Neural cell (in vitro differentiated cells): ENCODE results near the gene LHFPL6. TPM values are rescaled to one million over a fixed set of nuclear protein-coding genes. Genes with fewer than 3 reads are reported as not detected.

Experiments used
- H2AFZ ChIP-seq: fragments of 200-600, 300-800 bp; sonication (generic), shearing (Covaris generic); 2 replicates; pipeline ENCODE4 v1.6.0; 2014; ENCODE audit warnings: low read depth, mild to moderate bottlenecking, antibody characterized with exemption, low read length, moderate library complexity
- H3F3A ChIP-seq: fragments of 200-600 bp; shearing (Covaris generic); 2 replicates; pipeline ENCODE4 v1.6.1; 2016; ENCODE audit warnings: mild to moderate bottlenecking, moderate library complexity, mixed read lengths, antibody characterized with exemption, low read length; ENCODE audit not compliant: insufficient read depth, poor library complexity, severe bottlenecking
- H3K27ac ChIP-seq: fragments of 200-600, 300-800 bp; sonication (generic), shearing (Covaris generic); 2 replicates; pipeline ENCODE4 v1.5.1; 2014; ENCODE audit warnings: mild to moderate bottlenecking, low read length, moderate library complexity
- H3K27me3 ChIP-seq: fragments of 300-800, 200-600 bp; sonication (generic), shearing (Covaris generic); 2 replicates; pipeline ENCODE4 v1.6.0; 2014; ENCODE audit warnings: mild to moderate bottlenecking, low read depth, low read length, moderate library complexity; ENCODE audit not compliant: insufficient read depth
- H3K36me3 ChIP-seq: fragments of 300-800, 200-600 bp; sonication (generic), shearing (Covaris generic); 2 replicates; pipeline ENCODE4 v1.5.1; 2014; ENCODE audit warnings: mild to moderate bottlenecking, antibody characterized with exemption, low read length, moderate library complexity; ENCODE audit not compliant: insufficient read depth
- H3K4me2 ChIP-seq: fragments of 300-800, 200-600 bp; sonication (generic), shearing (Covaris generic); 2 replicates; pipeline ENCODE4 v1.6.0; 2014; ENCODE audit warnings: mild to moderate bottlenecking, low read length
- H3K4me3 ChIP-seq: fragments of 300-800, 200-600 bp; sonication (generic), shearing (Covaris generic); 2 replicates; pipeline ENCODE4 v1.5.1; 2014; ENCODE audit warnings: mild to moderate bottlenecking, low read length, moderate library complexity
- H3K79me2 ChIP-seq: fragments of 200-600 bp; shearing (Covaris generic); replicated peaks from 2 replicates; pipeline ENCODE4 v1.6.0; 2014; ENCODE audit warnings: mild to moderate bottlenecking, low read length, moderate library complexity; ENCODE audit not compliant: insufficient read depth
- H3K9ac ChIP-seq: fragments of 300-800, 200-600 bp; sonication (generic), shearing (Covaris generic); 2 replicates; pipeline ENCODE4 v1.6.1; 2016; ENCODE audit warnings: mild to moderate bottlenecking, low read length, mixed read lengths
- H3K9me2 ChIP-seq: fragments of 200-600 bp; shearing (Covaris generic); 2 replicates; pipeline ENCODE4 v1.6.1; 2016; ENCODE audit warnings: mild to moderate bottlenecking, low read length, mixed read lengths; ENCODE audit not compliant: insufficient read depth
- H3K9me3 ChIP-seq: fragments of 200-600, 300-800 bp; sonication (generic), shearing (Covaris generic); 2 replicates; pipeline ENCODE4 v1.6.1; 2016; ENCODE audit warnings: mild to moderate bottlenecking, mixed run types, low read length, moderate library complexity, mixed read lengths
- H4K20me1 ChIP-seq: fragments of 200-600 bp; shearing (Covaris generic); 2 replicates; pipeline ENCODE4 v1.6.1; 2016; ENCODE audit warnings: mild to moderate bottlenecking, mixed run types; ENCODE audit not compliant: insufficient read depth
- CTCF ChIP-seq: fragments of 450-650 bp; IDR thresholded peaks from 2 replicates; pipeline ENCODE4 v1.5.1; 2014; ENCODE audit warnings: antibody characterized with exemption, mild to moderate bottlenecking, moderate library complexity; ENCODE audit not compliant: poor library complexity, severe bottlenecking
- EP300 ChIP-seq: fragments of 450-650 bp; conservative IDR thresholded peaks from 2 replicates; pipeline ENCODE4 v1.6.1; 2014; ENCODE audit warnings: antibody characterized with exemption, mild to moderate bottlenecking, moderate library complexity; ENCODE audit not compliant: poor library complexity, severe bottlenecking
- EZH2 ChIP-seq: fragments of 200-600, 300-800 bp; shearing (Covaris generic), sonication (generic); IDR thresholded peaks from 2 replicates; pipeline ENCODE4 v1.6.1; 2014; ENCODE audit warnings: antibody characterized with exemption, low read length, borderline replicate concordance, mild to moderate bottlenecking; ENCODE audit not compliant: insufficient read depth, poor library complexity, severe bottlenecking
- MXI1 ChIP-seq: fragments of 450-650 bp; conservative IDR thresholded peaks from 2 replicates; pipeline ENCODE4 v1.6.1; 2014; ENCODE audit warnings: antibody characterized with exemption, mild to moderate bottlenecking; ENCODE audit not compliant: poor library complexity, severe bottlenecking
- POLR2AphosphoS5 ChIP-seq: IDR thresholded peaks from 2 replicates; pipeline ENCODE4 v1.6.1; 2012
- RAD21 ChIP-seq: fragments of 450-650 bp; conservative IDR thresholded peaks from 2 replicates; pipeline ENCODE4 v1.6.1; 2014; ENCODE audit warnings: antibody characterized with exemption, mild to moderate bottlenecking, moderate library complexity
- REST ChIP-seq: IDR thresholded peaks from 2 replicates; pipeline ENCODE4 v1.6.1; 2012; ENCODE audit warnings: borderline replicate concordance
- SMC3 ChIP-seq: fragments of 450-650 bp; conservative IDR thresholded peaks from 2 replicates; pipeline ENCODE4 v1.6.1; 2014; ENCODE audit warnings: antibody characterized with exemption, mild to moderate bottlenecking, moderate library complexity; ENCODE audit not compliant: poor library complexity
- TAF1 ChIP-seq: IDR thresholded peaks from 2 replicates; pipeline ENCODE4 v1.6.1; 2012; ENCODE audit warnings: low read depth
- polyA plus RNA-seq: library from polyadenylated mRNA; depleted of rRNA; stranded (reverse); fragments of >200 nt; gene quantifications from 2 replicates; pipeline ENCODE4 v1.2.3, GENCODE V29; 2014

The LHFPL6 gene
- polyA plus RNA-seq, 1 donor from 2014 or later = 36.3 TPM

- no peak overlapping the region for H3K4me2 ChIP-seq
- no peaks in the 10 kb centered on the region for H3K9me3 ChIP-seq
- H3F3A ChIP-seq = no peaks in the 10 kb centered on the region
- TF ChIP-seq EZH2 (no peak), POLR2AphosphoS5 (no peak), CTCF (no peak), RAD21 (no peak), EP300 (no peak), REST (no peak), SMC3 (no peak), MXI1 (no peak), TAF1 (no peak)
- no peaks in the 10 kb centered on the region for H3K9me2 ChIP-seq
- H3K9ac ChIP-seq = no peak overlapping the region
- no peaks in the 10 kb centered on the region for H3K27me3 ChIP-seq
- no peak overlapping the region for H3K4me3 ChIP-seq
- H2AFZ ChIP-seq = no peak overlapping the region
- no peaks in the 10 kb centered on the region for H3K79me2 ChIP-seq
- no peaks in the 10 kb centered on the region for H4K20me1 ChIP-seq
- no peak overlapping the region for H3K27ac ChIP-seq
- no peaks in the 10 kb centered on the region for H3K36me3 ChIP-seq
Measured at GRCh38 chr13:39371706-39372105, 231.3 kb downstream of the LHFPL6 start.

- Histone ChIP-seq H3K79me2 (no peaks in the 10 kb centered on the region), H3K36me3 (no peaks in the 10 kb centered on the region), H2AFZ (no peak overlapping the region), H3K4me2 (no peak overlapping the region), H3F3A (no peaks in the 10 kb centered on the region), H3K4me3 (no peak overlapping the region), H3K27ac (no peak overlapping the region), H3K9me2 (no peaks in the 10 kb centered on the region), H3K27me3 (no peaks in the 10 kb centered on the region), H3K9me3 (no peaks in the 10 kb centered on the region), H4K20me1 (no peaks in the 10 kb centered on the region), H3K9ac (no peak overlapping the region)
- TF ChIP-seq TAF1 (no peak), CTCF (no peak), EP300 (no peak), SMC3 (no peak), POLR2AphosphoS5 (no peak), REST (no peak)
Measured at GRCh38 chr13:39370554-39370953, 232.4 kb downstream of the LHFPL6 start.
